Pulmonary artery endothelial cell (primary cell): ENCODE results near the gene KCTD7. TPM values are rescaled to one million over a fixed set of nuclear protein-coding genes. Genes with fewer than 3 reads are reported as not detected.
"Not testable (repeated sequence)": the region's sequence is repeated elsewhere in the genome, so short reads cannot be mapped to it uniquely, and the experiment has no call there.

ENCODE experiments used
- DNase-seq: peaks from one replicate; pipeline ENCODE4 v3.0.0-alpha.2; 2011; ENCODE audit warnings: low read depth, low spot score
- total RNA-seq: library from RNA; depleted of rRNA; stranded (reverse); fragments of >200 nt; gene quantifications from 2 replicates; pipeline ENCODE4 v1.2.3, GENCODE V29; 2014

The KCTD7 gene
- total RNA-seq, 1 donor from 2014 or later, result 4.6 TPM

DNA sequence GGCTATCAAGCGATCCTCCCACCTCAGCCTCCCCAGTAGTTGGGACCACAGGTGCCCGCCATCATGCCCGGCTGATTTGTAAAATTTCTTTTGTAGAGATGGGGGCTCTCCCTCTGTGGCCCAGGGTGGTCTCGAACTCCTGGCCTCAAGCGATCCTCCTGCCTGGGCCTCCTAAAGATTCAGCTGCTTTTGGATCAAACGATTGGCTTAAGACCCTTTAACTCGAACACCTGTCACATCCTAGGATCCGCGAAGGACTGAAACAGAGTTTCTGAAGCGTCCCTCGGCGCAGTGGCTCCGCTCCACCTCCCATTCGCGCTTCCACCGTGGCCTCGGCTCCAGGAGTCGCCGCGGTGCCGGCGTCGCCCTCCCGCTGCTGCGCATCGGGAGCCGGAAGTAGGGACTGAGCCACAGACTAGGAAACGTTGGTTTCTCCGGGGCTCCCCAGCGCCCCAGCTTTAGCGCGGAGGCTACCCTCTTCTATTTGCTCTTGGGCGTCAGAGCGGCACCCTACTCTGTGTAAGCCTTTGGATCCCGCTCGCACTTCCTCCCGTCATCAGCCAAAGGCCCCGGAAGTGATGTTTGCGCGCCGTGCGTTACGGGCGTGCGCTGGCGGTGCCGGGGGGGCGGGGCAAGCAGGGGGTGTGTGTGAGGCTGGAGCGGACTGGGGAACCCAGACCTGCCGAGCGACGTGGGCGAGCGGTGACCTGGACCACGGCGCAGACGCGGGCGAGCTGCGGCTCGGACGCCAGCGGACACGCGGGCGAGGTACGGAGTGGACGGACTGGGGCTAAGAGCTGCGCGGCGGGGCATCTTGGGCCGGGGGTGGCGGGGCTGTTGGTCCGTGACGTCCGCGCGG, 53.0 kb downstream of the KCTD7 start:
- DNase-seq, result peak; percentile 74

- DNase-seq, result no peak
Observed at GRCh38 chr7:66682350-66683093, 53.8 kb downstream of the KCTD7 start.

DNA sequence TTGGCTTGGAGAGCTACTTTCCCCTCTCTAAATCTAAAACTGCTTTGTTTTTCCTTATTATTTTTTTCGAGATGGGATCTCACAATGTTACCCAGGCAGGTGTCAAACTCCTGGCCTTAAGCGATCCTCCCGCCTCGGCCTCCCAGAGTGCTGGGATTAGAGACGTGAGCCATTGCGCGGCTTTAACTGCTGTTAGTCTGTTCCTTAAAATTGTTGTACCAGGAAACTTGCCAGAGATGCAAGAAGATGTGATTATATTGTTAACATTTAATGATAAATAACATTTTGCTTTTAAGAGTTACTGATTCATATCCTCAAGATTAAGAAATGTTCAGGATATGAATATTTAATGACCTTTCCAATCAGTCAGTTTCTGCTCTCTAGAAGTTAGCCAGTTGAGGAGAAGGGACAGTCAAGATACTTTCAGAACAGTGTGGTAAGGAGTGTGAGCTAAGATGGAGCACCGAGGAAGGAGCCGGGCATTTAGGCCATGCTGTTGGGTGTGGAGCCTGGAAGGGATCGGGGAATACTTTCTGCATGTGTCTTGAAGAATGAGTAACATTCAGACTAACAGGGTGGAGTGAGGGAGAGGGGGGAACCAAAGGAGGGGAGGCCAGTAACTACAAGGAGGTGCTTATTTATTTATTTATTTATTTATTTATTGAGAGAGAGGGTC, 54.6 kb downstream of the KCTD7 start:
- not testable (repeated sequence) for DNase-seq

DNA sequence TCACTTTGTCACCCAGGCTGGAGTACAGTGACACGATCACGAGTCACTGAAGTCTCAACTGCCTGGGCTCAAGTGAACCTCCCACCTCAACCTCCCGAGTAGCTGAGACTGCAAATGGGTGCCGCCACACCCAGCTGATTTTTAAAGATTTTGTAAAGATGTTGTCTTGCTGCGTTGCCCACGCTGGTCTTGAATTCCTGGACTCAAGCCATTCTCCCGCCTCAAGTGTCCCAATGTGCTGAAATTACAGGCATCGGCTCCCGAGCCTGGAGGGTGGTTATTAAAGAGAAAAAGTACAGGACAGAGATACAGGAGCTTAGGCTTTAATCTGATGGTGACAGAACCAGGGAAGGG, 55.1 kb downstream of the KCTD7 start:
- no peak for DNase-seq

DNA sequence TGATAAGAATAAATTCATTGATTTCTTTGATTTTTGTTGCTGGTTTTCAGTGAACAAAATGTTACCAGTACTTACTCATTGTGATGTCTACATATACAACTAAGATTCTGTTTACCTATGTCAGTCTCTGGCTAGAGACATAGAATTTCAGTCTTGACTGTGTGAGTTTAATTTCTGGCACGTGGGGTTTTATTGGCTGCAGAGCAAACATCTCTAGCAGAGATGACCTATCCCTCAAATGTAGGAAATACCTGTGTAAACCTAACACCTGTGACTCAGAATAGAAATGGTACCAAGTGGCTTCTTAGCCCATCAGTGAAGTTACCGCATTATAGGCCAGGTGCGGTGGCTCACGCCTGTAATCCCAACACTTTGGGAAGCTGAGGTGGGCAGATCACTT, 57.0 kb downstream of the KCTD7 start:
- DNase-seq, result not testable (repeated sequence)

- DNase-seq, result no peak
Observed at GRCh38 chr7:66687186-66687585, 58.5 kb downstream of the KCTD7 start.

DNA sequence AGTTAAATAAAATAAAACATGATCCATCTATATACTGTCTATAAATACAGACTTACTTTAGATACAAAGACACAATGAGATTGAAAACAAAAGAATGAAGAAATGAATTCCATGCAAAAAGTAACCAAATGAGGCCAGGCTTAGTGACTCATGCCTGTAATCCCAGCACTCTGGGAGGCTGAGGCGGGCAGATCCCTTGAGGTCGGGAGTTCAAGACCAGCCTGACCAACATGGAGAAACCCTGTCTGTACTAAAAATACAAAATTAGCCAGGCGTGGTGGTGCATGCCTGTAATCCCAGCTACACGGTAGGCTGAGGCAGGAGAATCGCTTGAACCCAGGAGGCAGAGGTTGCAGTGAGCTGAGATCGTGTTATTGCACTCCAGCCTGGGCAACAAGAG, 59.0 kb downstream of the KCTD7 start:
- not testable (repeated sequence) for DNase-seq

DNA sequence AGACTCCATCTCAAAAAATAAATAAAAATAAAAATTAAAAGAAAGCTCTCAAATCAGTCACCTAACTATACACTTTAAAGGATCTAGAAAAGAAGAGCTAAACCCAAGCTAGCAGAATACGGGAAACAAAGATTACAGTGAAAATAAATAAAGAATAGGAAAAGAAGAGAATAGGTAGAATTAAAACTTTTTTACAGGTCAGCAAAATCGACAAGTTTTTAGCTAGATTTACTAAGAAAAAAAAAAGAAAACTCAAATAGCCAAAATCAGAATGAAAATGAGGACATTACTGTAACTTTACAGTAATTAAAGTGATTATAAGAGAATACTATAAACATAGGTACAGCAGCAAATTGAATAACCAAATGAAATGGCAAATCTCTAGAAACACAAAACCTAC, 60.4 kb downstream of the KCTD7 start:
- no peak for DNase-seq

DNA sequence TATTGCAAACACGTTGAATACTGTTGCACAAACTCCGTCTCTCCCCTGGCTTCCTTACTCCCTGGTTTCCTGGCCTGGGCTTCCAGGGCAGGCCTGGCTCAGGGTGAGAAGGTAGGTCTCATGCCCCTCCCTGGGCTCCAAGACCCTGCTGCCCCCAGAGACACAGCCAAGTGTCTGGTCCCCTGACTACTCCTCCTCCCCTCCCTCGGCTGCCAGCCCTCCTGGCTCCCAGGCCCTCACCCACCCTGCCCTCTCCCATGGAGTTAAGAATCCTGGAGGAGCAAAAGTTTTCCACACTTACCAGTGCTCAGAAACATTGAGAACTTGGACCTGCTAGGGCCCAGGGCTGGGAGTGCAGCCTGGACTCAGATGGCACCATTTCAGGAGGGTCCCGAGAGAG, 64.7 kb downstream of the KCTD7 start:
- DNase-seq, result no peak

Other genes with a start within 250 kb of the KCTD7 start
- 20.2 and 22.6 TPM in 2 replicates for gene RABGEF1, start 111.9 kb downstream of the KCTD7 start, total RNA-seq